Measurements from ENCODE around the gene CDK6.
A peak's percentile ranks its signal among the peaks of the same experiment; 100 is the strongest.

Gene CDK6

GRCh38 chr7:92838934-92839333, 2.6 kb upstream of the CDK6 start:
- TF ChIP-seq, protein P1, sequence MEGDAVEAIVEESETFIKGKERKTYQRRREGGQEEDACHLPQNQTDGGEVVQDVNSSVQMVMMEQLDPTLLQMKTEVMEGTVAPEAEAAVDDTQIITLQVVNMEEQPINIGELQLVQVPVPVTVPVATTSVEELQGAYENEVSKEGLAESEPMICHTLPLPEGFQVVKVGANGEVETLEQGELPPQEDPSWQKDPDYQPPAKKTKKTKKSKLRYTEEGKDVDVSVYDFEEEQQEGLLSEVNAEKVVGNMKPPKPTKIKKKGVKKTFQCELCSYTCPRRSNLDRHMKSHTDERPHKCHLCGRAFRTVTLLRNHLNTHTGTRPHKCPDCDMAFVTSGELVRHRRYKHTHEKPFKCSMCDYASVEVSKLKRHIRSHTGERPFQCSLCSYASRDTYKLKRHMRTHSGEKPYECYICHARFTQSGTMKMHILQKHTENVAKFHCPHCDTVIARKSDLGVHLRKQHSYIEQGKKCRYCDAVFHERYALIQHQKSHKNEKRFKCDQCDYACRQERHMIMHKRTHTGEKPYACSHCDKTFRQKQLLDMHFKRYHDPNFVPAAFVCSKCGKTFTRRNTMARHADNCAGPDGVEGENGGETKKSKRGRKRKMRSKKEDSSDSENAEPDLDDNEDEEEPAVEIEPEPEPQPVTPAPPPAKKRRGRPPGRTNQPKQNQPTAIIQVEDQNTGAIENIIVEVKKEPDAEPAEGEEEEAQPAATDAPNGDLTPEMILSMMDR (IDR thresholded peaks at IDR 0.05; ENCODE audit: borderline replicate concordance, insufficient read depth, low read depth, low read length), result no peak
- no peak overlapping the region for H3K4me3 ChIP-seq (ENCODE audit: low read depth, low read length)

DNA sequence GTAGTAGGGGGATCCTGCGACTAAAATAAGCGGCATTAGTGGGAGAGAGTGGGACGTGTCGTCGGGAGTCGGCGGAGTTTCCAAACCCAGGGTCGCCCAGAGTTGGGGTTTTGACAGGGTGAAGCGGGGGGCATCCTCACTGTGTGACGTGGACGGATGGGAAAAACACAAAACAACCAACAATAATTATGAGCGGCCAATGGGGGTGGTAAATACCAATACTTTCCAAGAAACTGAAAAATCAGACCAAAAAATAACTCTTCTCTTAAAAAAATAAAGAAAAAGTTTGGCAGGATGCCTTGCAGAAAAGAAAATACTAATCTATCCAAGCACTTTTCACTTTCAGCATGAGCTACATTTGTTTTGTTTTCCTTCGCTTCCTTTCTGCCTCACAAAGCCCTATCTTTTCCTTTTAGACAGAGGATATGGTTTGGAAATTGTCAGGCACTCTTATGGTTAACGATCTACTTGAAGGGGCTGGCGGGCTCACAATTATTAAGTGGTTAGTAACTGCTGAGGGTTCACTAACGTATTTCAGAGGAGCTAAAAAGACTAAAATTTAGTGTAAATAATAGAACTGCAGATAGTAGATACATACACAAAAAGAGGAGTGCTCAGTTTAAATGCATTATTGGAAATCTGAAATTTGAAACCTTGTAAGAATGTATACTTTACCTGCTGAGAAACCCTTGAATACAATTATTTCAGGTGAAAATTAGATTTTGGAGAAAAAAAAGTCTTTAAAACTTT, 802 bp upstream of the CDK6 start:
- peak overlapping the region; percentile 72 for H3K4me3 ChIP-seq (ENCODE audit: low read depth, low read length)
- TF ChIP-seq, protein P1 (IDR thresholded peaks at IDR 0.05; ENCODE audit: borderline replicate concordance, insufficient read depth, low read depth, low read length), result no peak

DNA sequence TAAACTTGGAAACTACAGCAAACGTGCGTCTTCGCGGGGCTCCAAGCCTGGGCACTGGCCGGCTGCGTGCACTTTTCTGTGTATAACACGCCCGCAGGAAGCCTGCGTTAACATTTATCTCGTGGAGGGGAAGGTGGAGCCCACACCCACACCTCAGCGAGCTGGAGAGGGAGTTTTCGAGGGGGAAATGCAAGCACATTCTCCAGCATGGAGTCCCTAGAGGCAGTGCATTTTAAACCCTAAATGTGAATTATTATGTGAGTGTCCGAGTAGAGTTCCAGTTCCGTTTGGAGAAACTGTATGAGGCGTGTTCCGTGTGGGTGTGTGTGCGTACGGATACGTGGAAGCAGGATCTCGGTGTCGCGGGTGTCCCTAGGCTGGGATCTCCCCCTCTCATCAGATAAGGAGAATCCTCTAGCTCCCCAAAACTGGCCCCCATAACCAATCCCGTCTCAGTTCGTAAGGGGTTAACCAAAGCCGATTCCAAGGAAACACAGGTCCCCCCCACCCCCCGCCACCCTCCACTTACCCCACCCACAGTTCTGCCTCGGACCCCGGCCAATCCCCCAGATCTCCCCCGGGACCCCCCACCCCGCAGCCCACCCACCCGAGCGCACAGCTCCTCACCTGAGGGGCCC, 403 bp downstream of the CDK6 start:
- peak overlapping the region; percentile 72 for H3K4me3 ChIP-seq (ENCODE audit: low read depth, low read length)
- TF ChIP-seq, protein P1 (IDR thresholded peaks at IDR 0.05; ENCODE audit: borderline replicate concordance, insufficient read depth, low read depth, low read length), result no peak

- TF ChIP-seq, protein P1 (IDR thresholded peaks at IDR 0.05; ENCODE audit: borderline replicate concordance, insufficient read depth, low read depth, low read length), result no peak
- peak overlapping the region; percentile 72 for H3K4me3 ChIP-seq (ENCODE audit: low read depth, low read length)
Measured at GRCh38 chr7:92835261-92835850, 1.0 kb downstream of the CDK6 start.

- TF ChIP-seq, protein P1 (IDR thresholded peaks at IDR 0.05; ENCODE audit: borderline replicate concordance, insufficient read depth, low read depth, low read length), result no peak
- H3K4me3 ChIP-seq (ENCODE audit: low read depth, low read length), result peak overlapping the region; percentile 72
Measured at GRCh38 chr7:92834507-92835260, 1.7 kb downstream of the CDK6 start.

DNA sequence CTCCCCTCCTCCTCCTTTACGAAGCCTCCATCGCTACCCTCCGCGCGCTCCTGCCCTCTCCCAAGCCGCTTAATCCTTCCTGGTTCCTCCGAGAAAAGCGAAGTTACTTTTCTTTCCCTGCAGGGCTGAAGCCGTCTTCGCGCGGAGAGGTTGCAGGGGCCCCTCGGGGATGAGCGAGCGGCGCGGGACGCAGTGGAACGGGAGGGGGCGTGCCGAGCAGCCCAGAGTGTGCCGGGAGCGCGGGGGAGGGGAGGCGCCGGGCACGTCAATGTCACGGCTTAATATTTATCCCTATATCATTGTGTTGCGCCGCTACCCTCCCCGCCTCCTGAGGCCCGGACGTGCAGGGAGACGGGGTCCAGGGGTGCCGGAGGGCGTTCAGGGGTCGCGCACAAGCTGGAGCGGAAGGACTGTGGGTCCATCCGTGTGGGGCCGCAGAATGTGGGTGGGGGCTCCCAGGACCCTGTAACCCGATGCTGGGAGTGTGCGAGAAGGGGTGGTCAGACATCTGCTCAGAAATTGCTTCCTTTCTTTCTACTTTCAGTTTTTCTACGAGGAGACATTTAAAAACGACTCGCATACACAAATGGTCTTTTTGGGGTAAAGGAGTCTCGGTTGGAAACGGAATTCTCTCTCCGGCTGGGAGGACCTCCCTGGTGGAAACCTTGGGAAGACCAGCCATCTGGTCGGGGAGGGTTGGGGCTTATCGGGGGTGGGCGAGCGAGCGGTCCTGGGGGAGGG, 2.4 kb downstream of the CDK6 start:
- peak overlapping the region; percentile 72 for H3K4me3 ChIP-seq (ENCODE audit: low read depth, low read length)
- TF ChIP-seq, protein P1 (IDR thresholded peaks at IDR 0.05; ENCODE audit: borderline replicate concordance, insufficient read depth, low read depth, low read length), result peak; percentile 37; the same call in 1 of the 2 replicates

All from GM12875 (cell line).